ENCODE results near the gene TMEM131L. TPM values are rescaled to one million over a fixed set of nuclear protein-coding genes. Genes with fewer than 3 reads are reported as not detected.
A peak's percentile ranks its signal among the peaks of the same experiment; 100 is the strongest.

Gene TMEM131L
- total RNA-seq, 1 experiment from 2014 or later, result 19.7 TPM

DNA sequence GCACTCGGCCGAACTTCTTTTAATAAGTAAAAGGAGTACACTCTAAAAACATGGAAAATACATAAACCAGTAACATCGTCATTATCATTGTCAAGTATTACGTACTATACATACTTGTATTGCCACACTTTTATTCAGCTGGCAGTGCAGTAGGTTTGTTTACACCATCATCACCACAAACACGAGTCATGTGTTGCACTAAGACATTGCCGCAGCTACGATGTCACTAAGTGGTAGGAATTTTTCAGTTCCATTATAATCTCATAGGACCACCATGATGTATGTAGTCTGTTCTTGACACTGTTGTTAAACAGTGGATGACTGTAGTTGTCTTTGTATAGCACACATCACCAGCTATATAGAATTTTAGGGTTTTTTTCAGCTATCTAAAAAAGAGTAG, 48.0 kb upstream of the TMEM131L start (continued):
- TF ChIP-seq SRF (IDR thresholded peaks at IDR 0.05; ENCODE audit: low read depth) (no peak), RAD21 (IDR thresholded peaks at IDR 0.05; ENCODE audit: low read depth) (no peak)

DNA sequence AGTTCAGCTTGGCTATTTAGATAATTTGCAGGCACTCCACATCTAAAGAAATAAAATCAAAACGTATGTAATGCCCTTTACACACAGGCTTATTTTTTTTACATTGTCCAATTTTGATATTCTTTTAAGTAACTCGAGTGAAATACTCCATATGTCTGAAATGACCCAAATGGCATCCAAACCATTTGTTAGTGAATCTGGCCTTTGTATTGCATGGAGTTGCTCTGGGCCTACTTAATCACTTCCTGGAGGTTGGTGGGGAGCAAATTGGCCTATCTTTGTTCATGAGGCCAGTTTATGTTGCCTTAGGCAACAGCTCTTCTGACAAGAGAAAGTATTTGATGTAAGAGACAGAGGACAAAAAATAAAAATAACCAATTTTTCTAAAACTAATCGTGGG, 47.6 kb upstream of the TMEM131L start:
- no peaks in the 10 kb centered on the region for H4K20me1 ChIP-seq (ENCODE audit: insufficient read depth)
- H3K4me3 ChIP-seq (replicated peaks in 1 of 2; ENCODE audit: low read depth in 1 of 2, low read length in 2 of 2), result no peak overlapping the region
- no peak overlapping the region for H3K4me2 ChIP-seq (ENCODE audit: low read length)
- no peak overlapping the region for H3K9ac ChIP-seq (ENCODE audit: low read length)
- intact Hi-C loops (cut with micrococcal nuclease), result no loop called here
- no peaks in the 10 kb centered on the region for H3K4me1 ChIP-seq (ENCODE audit: control insufficient read depth in 1 of 2, insufficient read depth in 2 of 2, low read length in 2 of 2)
- no peak overlapping the region for H3K27ac ChIP-seq (ENCODE audit: low read depth, low read length)
- TF ChIP-seq CEBPB (IDR thresholded peaks at IDR 0.05; ENCODE audit: low read depth), result no peak
- no peak for TF ChIP-seq CBX3 (IDR thresholded peaks at IDR 0.05; ENCODE audit: low read depth)
- TF ChIP-seq YY1 (IDR thresholded peaks at IDR 0.05; ENCODE audit: extremely low read depth, insufficient replicate concordance, low read depth, low read length), result no peak
- TF ChIP-seq ZNF274 (IDR thresholded peaks at IDR 0.05; ENCODE audit: low read depth, low read length), result no peak
- TF ChIP-seq SP1 (IDR thresholded peaks at IDR 0.05; ENCODE audit: low read depth), result no peak
- no peak for TF ChIP-seq ZFX (IDR thresholded peaks at IDR 0.05)
- no peak for TF ChIP-seq ELF1 (IDR thresholded peaks at IDR 0.05; ENCODE audit: borderline replicate concordance, low read depth)
- TF ChIP-seq, protein P1, sequence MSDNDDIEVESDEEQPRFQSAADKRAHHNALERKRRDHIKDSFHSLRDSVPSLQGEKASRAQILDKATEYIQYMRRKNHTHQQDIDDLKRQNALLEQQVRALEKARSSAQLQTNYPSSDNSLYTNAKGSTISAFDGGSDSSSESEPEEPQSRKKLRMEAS (IDR thresholded peaks at IDR 0.05), result no peak
- no peak for TF ChIP-seq JUND (IDR thresholded peaks at IDR 0.05)
- TF ChIP-seq, protein P2, sequence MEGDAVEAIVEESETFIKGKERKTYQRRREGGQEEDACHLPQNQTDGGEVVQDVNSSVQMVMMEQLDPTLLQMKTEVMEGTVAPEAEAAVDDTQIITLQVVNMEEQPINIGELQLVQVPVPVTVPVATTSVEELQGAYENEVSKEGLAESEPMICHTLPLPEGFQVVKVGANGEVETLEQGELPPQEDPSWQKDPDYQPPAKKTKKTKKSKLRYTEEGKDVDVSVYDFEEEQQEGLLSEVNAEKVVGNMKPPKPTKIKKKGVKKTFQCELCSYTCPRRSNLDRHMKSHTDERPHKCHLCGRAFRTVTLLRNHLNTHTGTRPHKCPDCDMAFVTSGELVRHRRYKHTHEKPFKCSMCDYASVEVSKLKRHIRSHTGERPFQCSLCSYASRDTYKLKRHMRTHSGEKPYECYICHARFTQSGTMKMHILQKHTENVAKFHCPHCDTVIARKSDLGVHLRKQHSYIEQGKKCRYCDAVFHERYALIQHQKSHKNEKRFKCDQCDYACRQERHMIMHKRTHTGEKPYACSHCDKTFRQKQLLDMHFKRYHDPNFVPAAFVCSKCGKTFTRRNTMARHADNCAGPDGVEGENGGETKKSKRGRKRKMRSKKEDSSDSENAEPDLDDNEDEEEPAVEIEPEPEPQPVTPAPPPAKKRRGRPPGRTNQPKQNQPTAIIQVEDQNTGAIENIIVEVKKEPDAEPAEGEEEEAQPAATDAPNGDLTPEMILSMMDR (IDR thresholded peaks at IDR 0.05 in 2 of 3, conservative IDR thresholded peaks at IDR 0.05 in 1 of 3; ENCODE audit: borderline replicate concordance in 1 of 3, insufficient read depth in 1 of 3, low read depth in 2 of 3, low read length in 2 of 3), result no peak
- TF ChIP-seq, protein P3, sequence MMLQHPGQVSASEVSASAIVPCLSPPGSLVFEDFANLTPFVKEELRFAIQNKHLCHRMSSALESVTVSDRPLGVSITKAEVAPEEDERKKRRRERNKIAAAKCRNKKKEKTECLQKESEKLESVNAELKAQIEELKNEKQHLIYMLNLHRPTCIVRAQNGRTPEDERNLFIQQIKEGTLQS (IDR thresholded peaks at IDR 0.05), result no peak
- TF ChIP-seq EGR1 (IDR thresholded peaks at IDR 0.05; ENCODE audit: low read depth), result no peak
- no peak for TF ChIP-seq SRF (IDR thresholded peaks at IDR 0.05; ENCODE audit: low read depth)
- no peak for TF ChIP-seq POLR2AphosphoS5 (IDR thresholded peaks at IDR 0.05; ENCODE audit: low read depth, low read length)
- no peak for DNase-seq (ENCODE audit: low read depth, low spot score)
- TSS peak; percentile 21 for BruUV-seq (replicated peaks)
- H3K9me3 ChIP-seq (ENCODE audit: control insufficient read depth in 1 of 2, insufficient read depth in 1 of 2, low read depth in 1 of 2, low read length in 2 of 2), result no peaks in the 10 kb centered on the region
- peaks cover 0 to 4% of the 10 kb centered on the region in 2 experiments; a peak in 1 of 4 replicates for H3K36me3 ChIP-seq (ENCODE audit: control insufficient read depth in 1 of 2, insufficient read depth in 2 of 2, low read length in 2 of 2)
- H3K27me3 ChIP-seq (ENCODE audit: insufficient read depth, low read length), result no peaks in the 10 kb centered on the region
- no peak for ATAC-seq
- no peak overlapping the region for H2AFZ ChIP-seq (ENCODE audit: low read depth, low read length, poor library complexity, severe bottlenecking)
- no peaks in the 10 kb centered on the region for H3K9me2 ChIP-seq (ENCODE audit: insufficient read depth)
- POLR2A ChIA-PET, result no interaction called here
- H3K79me2 ChIP-seq (ENCODE audit: insufficient read depth, low read length), result no peaks in the 10 kb centered on the region
- RAD21 ChIA-PET (ENCODE audit: low non-redundant PET in 1 of 2, low total read pairs in 2 of 2, uncharacterized antibody in 2 of 2, unreplicated experiment in 2 of 2), result no interaction called here
- CTCF ChIA-PET, result interaction anchor here (1.2 kb wide), 1 partner anchor 14 kb away, joined by 3 read pairs; no protein-coding TSS in a partner anchor
